Muscle of leg (tissue), 11 donors: ENCODE measurements around the gene WRAP53. TPM values are rescaled to one million over a fixed set of nuclear protein-coding genes. Genes with fewer than 3 reads are reported as not detected.

ENCODE experiments used
- DNase-seq: peaks from one replicate; pipeline ENCODE4 v3.0.0; 2013
- H3K27ac ChIP-seq: one replicate; pipeline ENCODE4 v1.5.1; 2013; ENCODE audit warnings: mild to moderate bottlenecking, low read length, control low read depth
- H3K27me3 ChIP-seq: one replicate; pipeline ENCODE4 v1.6.1; 2013; ENCODE audit warnings: low read length; ENCODE audit not compliant: control insufficient read depth, insufficient read depth
- H3K36me3 ChIP-seq: one replicate; pipeline ENCODE4 v1.6.1; 2013; ENCODE audit warnings: low read length; ENCODE audit not compliant: control insufficient read depth, insufficient read depth
- H3K4me1 ChIP-seq: one replicate; pipeline ENCODE4 v1.6.1; 2013; ENCODE audit warnings: low read length; ENCODE audit not compliant: control insufficient read depth, insufficient read depth
- H3K4me3 ChIP-seq: one replicate; pipeline ENCODE4 v1.5.1; 2013; ENCODE audit warnings: low read length, control low read depth
- H3K9me3 ChIP-seq: replicated peaks from 2 replicates; pipeline ENCODE4 v1.6.1; 2013; ENCODE audit warnings: low read depth, low read length; ENCODE audit not compliant: control insufficient read depth
- WGBS: methylation state at CpG from one replicate; pipeline ENCODE4 v1.1.5; 2013; ENCODE audit warnings: missing lambda C conversion rate; ENCODE audit not compliant: insufficient coverage; 5-methylcytosine and 5-hydroxymethylcytosine counted together
- polyA plus RNA-seq, 8 donors: library from polyadenylated mRNA; unstranded; fragments of 120-200 nt; gene quantifications; one replicate each; pipeline versions ENCODE4 v1.2.1 to v1.2.3, GENCODE V29; 2013; ENCODE audit warnings: inconsistent platforms in 1 of 8, low replicate concordance in 1 of 8; ENCODE audit not compliant: insufficient read length in 8 of 8, insufficient read depth in 1 of 8
- total RNA-seq: library from RNA; stranded (reverse); fragments of 120-200 nt; gene quantifications from one replicate; pipeline ENCODE4 v1.2.4, GENCODE V29; 2013

The WRAP53 gene
- total and polyA plus RNA-seq, 9 donors = 5.9 to 10.0 (median 8.2) TPM

DNA sequence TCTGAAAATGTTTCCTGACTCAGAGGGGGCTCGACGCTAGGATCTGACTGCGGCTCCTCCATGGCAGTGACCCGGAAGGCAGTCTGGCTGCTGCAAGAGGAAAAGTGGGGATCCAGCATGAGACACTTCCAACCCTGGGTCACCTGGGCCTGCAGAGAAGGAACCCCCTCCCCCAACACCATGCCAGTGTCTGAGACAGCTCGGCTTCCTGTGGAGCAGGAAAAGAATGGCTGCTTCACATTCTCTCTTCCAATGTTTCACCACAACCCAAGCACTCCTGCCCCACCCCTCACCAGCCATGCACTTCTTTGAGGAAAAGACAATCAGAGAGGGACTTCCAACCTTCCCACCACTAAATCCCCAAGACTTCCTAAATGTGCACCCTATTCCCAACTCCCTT lies 11.7 kb upstream of the WRAP53 start:
- Histone ChIP-seq H3K4me1 (no peaks in the 10 kb centered on the region), H3K27ac (no peak overlapping the region), H3K9me3 (peaks cover 9% of the 10 kb centered on the region), H3K27me3 (no peaks in the 10 kb centered on the region), H3K4me3 (no peak overlapping the region), H3K36me3 (peaks cover 44% of the 10 kb centered on the region)
- no peak for DNase-seq
- 75% methylated on average over 4 of the region's 5 CpGs for WGBS

DNA sequence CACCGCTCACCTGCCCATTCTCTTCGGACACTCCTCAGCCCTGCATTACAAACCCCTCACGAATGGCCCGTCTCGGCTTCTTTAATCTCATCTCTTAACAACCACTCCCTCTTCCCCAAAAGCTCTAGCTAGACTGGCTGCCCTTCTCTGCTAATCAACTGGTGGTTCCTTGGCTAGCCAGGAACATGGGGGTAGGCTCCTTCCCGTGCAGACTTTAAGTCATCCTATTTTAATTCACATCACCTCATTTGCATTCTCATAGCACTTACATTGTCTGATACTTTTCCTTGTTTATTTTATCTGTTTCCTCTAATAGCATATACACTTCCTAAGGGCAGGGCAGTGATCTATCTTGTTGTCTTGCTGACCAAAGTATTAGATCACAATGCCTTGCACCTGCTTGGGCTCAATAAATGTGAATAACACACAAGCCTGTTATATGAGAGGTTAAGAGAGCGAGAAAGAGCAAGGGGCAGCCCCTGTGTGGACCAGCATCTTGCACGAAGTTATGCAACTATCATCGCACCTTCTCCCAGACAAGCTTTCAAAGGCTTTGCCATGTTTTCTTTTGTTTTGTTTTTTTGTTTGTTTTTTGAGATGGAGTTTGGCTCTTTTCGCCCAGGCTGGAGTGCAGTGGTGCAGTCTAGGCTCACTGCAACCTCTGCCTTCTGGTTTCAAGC lies 10.7 kb upstream of the WRAP53 start:
- Histone ChIP-seq H3K27ac (no peak overlapping the region), H3K4me1 (no peaks in the 10 kb centered on the region), H3K27me3 (no peaks in the 10 kb centered on the region), H3K36me3 (peaks cover 36% of the 10 kb centered on the region), H3K4me3 (no peak overlapping the region), H3K9me3 (peaks cover 9% of the 10 kb centered on the region)
- WGBS = 60% methylated on average over 6 of the region's 10 CpGs
- DNase-seq = no peak

DNA sequence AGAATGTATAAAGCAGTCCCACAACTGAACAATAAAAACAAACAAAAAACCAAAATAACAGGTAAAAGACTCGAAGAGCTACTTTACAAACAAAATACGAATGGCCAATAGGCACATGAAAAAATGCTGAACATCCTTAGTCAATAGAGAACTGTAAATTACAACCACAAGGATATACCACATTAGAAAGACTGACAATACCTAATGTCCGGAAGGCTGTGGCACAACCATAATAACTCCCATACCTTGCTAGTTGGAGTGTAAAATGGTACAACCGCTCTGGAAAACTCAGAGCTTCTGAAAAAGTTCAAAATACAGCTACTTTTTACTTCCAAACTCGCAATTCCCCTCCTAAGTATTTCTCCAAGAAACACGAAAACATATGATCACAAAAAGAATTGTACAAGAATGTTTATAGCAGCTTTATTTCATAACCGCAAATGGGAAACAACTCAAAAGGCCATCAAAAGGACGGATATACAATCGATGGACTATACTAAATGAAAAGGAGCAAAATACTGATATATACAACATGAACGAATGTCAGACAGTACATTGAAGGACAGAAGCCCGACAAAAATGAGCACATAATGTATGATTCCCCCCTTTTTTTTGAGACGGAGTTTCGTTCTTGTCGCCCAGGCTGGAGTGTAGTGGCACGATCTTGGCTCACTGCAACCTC lies 3.3 kb upstream of the WRAP53 start:
- Histone ChIP-seq H3K4me1 (peaks cover 17% of the 10 kb centered on the region), H3K36me3 (peaks cover 6% of the 10 kb centered on the region), H3K4me3 (peak overlapping the region; percentile 83), H3K27me3 (no peaks in the 10 kb centered on the region), H3K9me3 (no peaks in the 10 kb centered on the region), H3K27ac (peak overlapping the region; percentile 98)
- DNase-seq = no peak
- 41% methylated on average over 4 of the region's 15 CpGs for WGBS

GRCh38 chr17:7685533-7686221 lies 2.6 kb upstream of the WRAP53 start:
- Histone ChIP-seq H3K27me3 (no peaks in the 10 kb centered on the region), H3K4me1 (peaks cover 17% of the 10 kb centered on the region), H3K4me3 (peak overlapping the region; percentile 83), H3K27ac (peak overlapping the region; percentile 98), H3K9me3 (no peaks in the 10 kb centered on the region), H3K36me3 (peaks cover 6% of the 10 kb centered on the region)
- peak; percentile 98 for DNase-seq
- 1% methylated on average over 34 of the region's 44 CpGs for WGBS

DNA sequence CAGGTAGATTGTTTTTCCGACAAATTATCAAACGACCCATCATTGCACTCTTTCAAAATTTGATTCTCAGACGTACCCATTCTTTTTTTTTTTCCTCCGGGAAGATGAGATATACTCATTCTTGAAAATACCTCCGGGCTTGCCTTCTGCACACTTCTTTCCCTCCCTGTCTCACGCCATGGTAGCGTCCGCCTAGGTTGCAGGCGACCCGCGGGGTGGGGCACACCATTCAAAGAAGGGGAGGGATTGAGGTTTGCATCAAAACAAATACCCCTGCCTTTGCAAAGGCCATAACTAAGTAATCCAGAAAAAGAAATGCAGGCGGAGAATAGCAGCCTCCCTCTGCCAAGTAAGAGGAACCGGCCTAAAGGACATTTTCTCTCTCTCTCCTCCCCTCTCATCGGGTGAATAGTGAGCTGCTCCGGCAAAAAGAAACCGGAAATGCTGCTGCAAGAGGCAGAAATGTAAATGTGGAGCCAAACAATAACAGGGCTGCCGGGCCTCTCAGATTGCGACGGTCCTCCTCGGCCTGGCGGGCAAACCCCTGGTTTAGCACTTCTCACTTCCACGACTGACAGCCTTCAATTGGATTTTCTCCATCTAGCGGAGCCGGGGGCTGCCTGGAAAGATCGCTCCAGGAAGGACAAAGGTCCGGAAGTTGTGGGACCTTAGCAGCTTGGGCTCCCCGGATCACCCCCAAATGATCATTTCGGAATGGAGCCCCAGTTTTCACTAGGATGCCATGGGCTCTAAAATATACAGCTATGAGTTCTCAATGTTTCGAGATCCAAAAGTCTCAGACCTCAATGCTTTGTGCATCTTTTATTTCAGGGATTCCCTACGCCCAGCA lies 1.8 kb upstream of the WRAP53 start:
- H3K4me1 ChIP-seq = peaks cover 17% of the 10 kb centered on the region
- no peaks in the 10 kb centered on the region for H3K9me3 ChIP-seq
- peak overlapping the region; percentile 83 for H3K4me3 ChIP-seq
- H3K36me3 ChIP-seq = peaks cover 6% of the 10 kb centered on the region
- H3K27me3 ChIP-seq = no peaks in the 10 kb centered on the region
- 0% methylated on average over 16 of the region's 30 CpGs for WGBS
- peak overlapping the region; percentile 98 for H3K27ac ChIP-seq
- peak; percentile 94 for DNase-seq

- WGBS = 0% methylated on average over 24 of the region's 30 CpGs
- Histone ChIP-seq H3K9me3 (no peaks in the 10 kb centered on the region), H3K4me3 (peak within 1 kb of the TSS; percentile 83), H3K27ac (peak within 1 kb of the TSS; percentile 98), H3K27me3 (no peaks in the 10 kb centered on the region), H3K4me1 (peaks cover 17% of the 10 kb centered on the region), H3K36me3 (peaks cover 6% of the 10 kb centered on the region)
- peak; percentile 97 for DNase-seq
These were observed 987 bp upstream of the WRAP53 start, which contains the start of gene TP53 for GRCh38 chr17:7687072-7687907. Gene TP53 (minus strand): TSS chr17:7687490. CDS start chr17:7676594, 10,896 bp downstream.

- H3K4me3 ChIP-seq = peak overlapping the region; percentile 83
- no peaks in the 10 kb centered on the region for H3K27me3 ChIP-seq
- 8% methylated on average over 9 of the region's 13 CpGs for WGBS
- peak overlapping the region; percentile 81 for H3K27ac ChIP-seq
- no peak for DNase-seq
- H3K4me1 ChIP-seq = peaks cover 17% of the 10 kb centered on the region
- H3K9me3 ChIP-seq = no peaks in the 10 kb centered on the region
- H3K36me3 ChIP-seq = peaks cover 11% of the 10 kb centered on the region
These were observed 585 bp downstream of the WRAP53 start for GRCh38 chr17:7688808-7689316.

GRCh38 chr17:7695586-7695985 lies 7.3 kb downstream of the WRAP53 start:
- Histone ChIP-seq H3K27me3 (no peaks in the 10 kb centered on the region), H3K36me3 (peaks cover 27% of the 10 kb centered on the region), H3K4me1 (no peaks in the 10 kb centered on the region), H3K27ac (no peak overlapping the region), H3K4me3 (no peak overlapping the region), H3K9me3 (no peaks in the 10 kb centered on the region)
- WGBS = 92% methylated on average over 10 of the region's 10 CpGs
- no peak for DNase-seq
